ENCODE results near the gene EBNA1BP2.
"Not testable (repeated sequence)": the region's sequence is repeated elsewhere in the genome, so short reads cannot be mapped to it uniquely, and the experiment has no call there.

The EBNA1BP2 gene

GRCh38 chr1:43171312-43171875, 696 bp downstream of the EBNA1BP2 start:
- DNase-seq = no peak

- no peak for DNase-seq
Measured at GRCh38 chr1:43165765-43166164, 6.3 kb downstream of the EBNA1BP2 start.

DNA sequence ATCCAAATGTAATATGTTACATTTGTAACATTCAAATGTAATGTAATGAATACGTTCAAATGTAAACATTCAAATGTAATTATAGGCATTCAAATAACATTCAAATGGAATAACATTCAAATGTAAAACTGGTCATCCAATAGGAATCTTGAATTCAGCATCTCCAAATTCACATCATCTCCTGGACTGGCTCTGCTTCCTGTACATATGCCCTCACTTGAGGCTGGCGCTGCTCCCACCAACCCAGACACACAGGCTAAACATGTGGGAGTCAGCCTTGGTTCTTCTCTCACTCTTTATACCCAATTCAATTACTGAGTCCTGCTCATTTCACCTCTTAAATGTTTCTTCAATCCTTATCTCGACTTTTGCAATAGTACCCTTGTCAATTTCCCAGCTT, 6.9 kb downstream of the EBNA1BP2 start:
- no peak for DNase-seq

GRCh38 chr1:43156026-43156425, 16.1 kb downstream of the EBNA1BP2 start:
- DNase-seq = no peak

DNA sequence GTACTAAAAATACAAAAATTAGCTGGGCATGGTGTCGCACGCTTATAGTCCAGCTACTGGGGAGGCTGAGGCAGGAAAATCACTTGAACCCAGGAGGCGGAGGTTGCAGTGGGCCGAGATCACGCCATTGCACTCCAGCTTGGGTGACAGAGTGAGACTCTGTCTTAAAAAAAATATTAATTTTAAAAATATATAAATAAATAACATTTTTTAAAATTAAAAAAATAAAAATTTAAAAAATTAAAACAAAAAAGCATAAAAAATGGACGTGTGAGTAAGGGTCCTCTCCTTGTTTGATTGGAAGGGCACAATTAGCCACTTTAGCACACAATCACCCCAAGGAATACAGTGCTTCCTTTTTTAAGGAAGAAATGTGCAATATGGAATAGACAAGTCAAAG, 18.6 kb downstream of the EBNA1BP2 start:
- DNase-seq = no peak

DNA sequence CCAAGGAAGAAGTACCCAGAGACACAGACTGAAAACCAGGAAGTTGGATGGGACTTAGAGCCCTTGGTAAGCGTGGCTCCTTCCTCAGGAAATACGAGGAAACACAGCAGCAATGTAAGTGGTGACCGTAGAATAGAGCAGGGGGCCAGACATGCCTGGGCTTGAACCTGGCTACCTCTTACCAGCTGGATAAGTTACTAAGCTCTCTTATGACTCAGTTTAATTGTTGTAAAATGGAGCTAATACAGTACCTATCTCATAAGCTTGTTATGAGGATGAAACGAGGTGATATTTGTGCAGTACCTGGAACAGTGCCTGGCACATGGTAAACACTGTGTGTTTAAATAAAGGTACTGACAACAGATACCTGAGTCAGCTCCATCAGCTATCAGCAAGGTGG, 19.2 kb downstream of the EBNA1BP2 start:
- DNase-seq = no peak

DNA sequence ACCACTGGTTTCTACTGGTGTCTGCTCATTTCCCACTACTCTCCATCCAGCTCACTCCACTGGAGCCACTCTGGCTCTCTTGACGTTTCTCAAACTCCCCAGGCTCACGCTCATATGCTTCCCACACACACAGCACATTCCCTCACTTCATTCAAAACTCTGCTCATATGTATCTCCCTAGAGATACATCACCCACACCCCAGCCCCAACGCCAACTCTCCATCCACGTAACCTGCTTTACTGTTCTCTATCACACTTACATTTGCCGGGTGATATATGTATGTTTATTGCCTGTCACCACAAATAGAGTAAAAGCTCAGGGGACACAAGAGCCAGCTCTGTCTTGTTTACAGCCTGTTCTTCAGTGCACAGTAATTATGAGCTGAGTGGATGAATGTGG, 22.2 kb downstream of the EBNA1BP2 start:
- DNase-seq = no peak

- DNase-seq = peak; percentile 6
Measured at GRCh38 chr1:43147625-43148327, 24.3 kb downstream of the EBNA1BP2 start.

DNA sequence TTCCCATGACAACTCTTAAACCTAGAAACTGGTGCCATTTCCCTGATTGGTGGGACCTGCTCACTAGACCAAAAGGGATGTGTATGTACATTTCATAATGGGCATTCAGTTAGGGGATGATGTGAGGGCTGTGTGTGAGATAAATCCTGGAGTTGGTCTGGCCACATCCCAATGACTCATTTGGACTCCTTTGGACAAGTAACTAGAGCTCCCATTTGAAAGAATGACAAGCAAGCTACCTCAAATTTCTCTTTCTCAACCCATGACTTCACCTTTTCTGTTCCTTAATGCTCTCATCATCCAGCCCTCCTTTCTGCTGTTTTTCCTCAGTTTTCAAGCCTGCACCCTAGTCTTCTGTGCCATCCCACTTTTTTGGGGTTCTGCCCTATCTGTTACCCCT, 27.9 kb downstream of the EBNA1BP2 start:
- DNase-seq = no peak

- no peak for DNase-seq
Measured at GRCh38 chr1:43143441-43143888, 28.6 kb downstream of the EBNA1BP2 start.

DNA sequence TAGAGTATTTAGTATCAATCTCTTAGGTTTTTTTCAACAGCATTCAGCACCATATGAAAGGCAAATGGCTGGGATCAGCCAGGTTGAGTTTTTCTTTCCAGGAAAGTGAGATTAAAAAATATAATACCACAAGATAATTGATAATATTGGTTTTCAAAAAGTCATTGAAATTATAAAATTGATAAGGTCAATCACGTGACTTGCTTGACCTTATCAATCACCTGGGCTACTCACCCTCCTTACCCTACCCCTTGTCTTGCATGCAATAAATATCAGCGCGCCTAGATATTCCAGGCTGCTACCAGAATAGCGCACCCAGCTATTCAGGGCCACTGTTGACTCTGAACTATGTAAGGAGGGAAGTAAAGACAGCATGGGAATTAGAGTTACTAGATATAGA, 31.5 kb downstream of the EBNA1BP2 start:
- DNase-seq = no peak

DNA sequence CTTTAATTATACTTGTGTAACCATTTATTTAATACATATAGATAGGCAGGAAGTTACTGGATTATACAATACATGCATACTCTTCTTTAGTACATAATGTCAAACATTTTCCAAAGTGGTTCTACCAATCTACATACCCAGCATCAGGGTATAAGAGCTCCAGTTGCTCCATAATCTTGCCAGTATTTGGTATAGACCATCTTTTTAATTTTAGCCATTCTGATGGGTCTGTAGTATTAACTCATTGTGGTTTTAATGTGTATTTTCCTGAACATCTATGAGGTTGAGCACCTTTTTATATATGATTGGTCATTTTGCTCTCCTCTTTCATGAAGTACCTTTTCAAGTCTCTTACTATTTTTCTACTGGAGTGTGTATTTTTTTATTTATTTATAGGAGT, 32.1 kb downstream of the EBNA1BP2 start:
- no peak for DNase-seq

GRCh38 chr1:43139295-43139694, 32.8 kb downstream of the EBNA1BP2 start:
- DNase-seq = not testable (repeated sequence)

- DNase-seq = no peak
Measured at GRCh38 chr1:43137445-43138052, 34.5 kb downstream of the EBNA1BP2 start.

DNA sequence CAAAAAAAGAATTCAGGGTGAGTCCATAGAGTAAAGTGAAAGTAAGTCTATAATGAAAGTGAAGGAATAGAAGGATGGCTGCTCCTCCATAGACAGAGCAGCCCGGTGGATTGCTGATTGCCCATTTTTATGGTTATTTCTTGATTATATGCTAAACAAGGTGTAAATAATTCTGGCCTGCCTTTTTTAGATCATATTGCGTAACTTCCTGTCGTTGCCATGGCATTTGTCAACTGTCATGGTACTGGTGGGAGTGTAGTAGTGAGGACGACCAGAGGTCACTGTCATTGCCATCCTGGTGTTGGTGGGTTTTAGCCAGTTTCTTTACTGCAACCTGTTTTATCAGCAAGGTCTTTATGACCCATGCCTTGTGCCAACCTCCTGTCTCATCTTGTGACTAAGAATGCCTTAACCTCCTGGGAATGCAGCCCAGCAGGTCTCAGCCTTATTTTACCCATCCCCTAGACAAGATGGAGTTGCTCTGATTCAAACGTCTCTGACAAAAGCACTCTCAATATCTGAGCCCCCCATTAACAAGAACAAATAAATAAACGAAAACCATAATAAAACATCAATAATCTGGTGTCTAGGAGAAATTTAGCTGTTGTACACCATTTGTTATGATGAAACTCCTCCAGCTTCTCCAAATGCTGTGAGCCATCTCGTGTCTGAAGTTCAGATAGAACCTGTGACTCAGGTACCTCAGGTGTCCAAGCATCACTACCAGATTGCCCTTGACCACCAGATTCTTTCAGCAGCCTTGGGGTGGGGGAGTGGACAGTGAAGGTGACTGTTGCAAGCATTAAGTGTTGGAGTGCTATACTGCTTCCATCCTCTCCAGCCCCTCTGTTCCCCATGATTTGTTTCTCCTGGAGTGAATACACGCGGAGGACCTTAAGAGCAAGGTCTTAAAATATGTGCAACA, 36.0 kb downstream of the EBNA1BP2 start:
- no peak for DNase-seq

GRCh38 chr1:43134640-43135039, 37.5 kb downstream of the EBNA1BP2 start:
- DNase-seq = no peak

- no peak for DNase-seq
Measured at GRCh38 chr1:43134068-43134467, 38.0 kb downstream of the EBNA1BP2 start.

- no peak for DNase-seq
Measured at GRCh38 chr1:43129426-43129825, 42.7 kb downstream of the EBNA1BP2 start.

GRCh38 chr1:43128816-43129215, 43.3 kb downstream of the EBNA1BP2 start:
- DNase-seq = no peak

DNA sequence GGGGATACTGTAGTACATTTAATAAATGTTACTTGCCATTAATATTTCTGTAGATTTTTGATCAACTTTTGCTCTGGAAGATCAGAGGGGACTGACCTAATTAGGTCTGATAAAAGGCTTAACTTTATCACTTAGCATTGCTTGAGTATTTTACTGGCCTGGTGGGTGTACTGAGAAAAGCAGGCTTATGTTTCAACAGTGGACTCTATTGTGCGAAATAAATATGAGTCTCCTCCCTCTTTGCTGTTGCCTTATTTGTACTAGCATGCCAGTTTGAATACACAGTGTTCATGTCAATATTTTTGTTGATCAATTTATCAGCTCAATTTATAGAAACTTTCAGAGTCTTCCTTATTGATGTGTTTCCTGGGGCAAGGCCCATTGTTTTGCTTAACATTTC, 49.1 kb downstream of the EBNA1BP2 start:
- no peak for DNase-seq

DNA sequence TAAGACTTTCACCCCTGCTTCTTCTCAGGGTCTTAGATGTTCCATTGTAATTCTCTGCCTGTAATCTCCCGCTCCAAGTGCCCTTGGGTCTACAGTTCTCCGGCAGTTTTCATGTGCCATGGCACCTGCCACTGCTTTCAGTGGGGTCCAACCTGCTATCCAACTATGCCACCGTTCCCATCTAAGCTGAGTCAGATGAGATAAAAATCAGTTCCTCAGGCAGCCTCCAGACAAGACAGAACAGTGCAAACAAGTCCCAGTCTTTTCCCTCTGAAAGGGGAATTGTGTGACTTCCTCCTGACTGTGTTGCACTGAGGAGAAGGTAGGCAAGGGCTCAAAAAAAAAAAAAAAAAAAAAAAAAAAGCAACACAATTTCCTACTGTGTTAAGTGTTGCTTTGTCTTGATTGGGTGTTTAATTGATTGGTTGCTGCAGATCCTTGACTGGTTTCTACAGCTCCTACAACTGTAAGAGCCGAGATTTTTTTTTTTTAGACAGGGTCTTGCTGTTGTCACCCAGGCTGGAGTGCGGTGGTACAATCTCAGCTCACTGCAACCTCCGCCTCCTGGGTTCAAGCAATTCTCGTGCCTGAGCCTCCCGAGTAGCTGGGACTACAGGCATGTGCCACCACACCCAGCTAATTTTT, 50.7 kb downstream of the EBNA1BP2 start:
- no peak for DNase-seq

- DNase-seq = not testable (repeated sequence)
Measured at GRCh38 chr1:43119928-43120586, 52.0 kb downstream of the EBNA1BP2 start.
